K562 (cell line): ENCODE measurements around the gene CPSF6. TPM values are rescaled to one million over a fixed set of nuclear protein-coding genes. Genes with fewer than 3 reads are reported as not detected.

Experiments
- CC2D1A ChIP-seq: fragments of 450-650 bp; IDR thresholded peaks from 2 replicates; pipeline ENCODE4 v1.6.1; 2017; ENCODE audit warnings: mild to moderate bottlenecking
- CUX1 ChIP-seq: fragments of 200-800 bp; sonication (Bioruptor generic); IDR thresholded peaks from 2 replicates; pipeline ENCODE4 v1.6.1; 2016; ENCODE audit warnings: missing genetic modification characterization, missing compliant biosample characterization
- ESRRB ChIP-seq: fragments of 250-450 bp; sonication (Bioruptor Pico); IDR thresholded peaks from 2 replicates; pipeline ENCODE4 v1.5.0; 2020; ENCODE audit warnings: mild to moderate bottlenecking, moderate library complexity, borderline replicate concordance
- GTF2E2 ChIP-seq: fragments of 200-800 bp; sonication (Bioruptor generic); IDR thresholded peaks from 2 replicates; pipeline ENCODE4 v1.6.1; 2016; ENCODE audit warnings: missing genetic modification characterization, missing compliant biosample characterization
- IRF2 ChIP-seq: sonication (generic); formaldehyde crosslinking; IDR thresholded peaks from 2 replicates; pipeline ENCODE4 v1.8.1; 2022; ENCODE audit warnings: mild to moderate bottlenecking, missing genetic modification reagents
- MAZ ChIP-seq, 2 experiments: fragments of 450-650 bp in 1 of 2; sonication (generic) in 1 of 2; formaldehyde crosslinking; IDR thresholded peaks in 1 of 2; conservative IDR thresholded peaks in 1 of 2; 2 replicates each; pipeline versions ENCODE4 v1.4.0 to v1.5.0; 2020; ENCODE audit warnings: mild to moderate bottlenecking in 1 of 2, missing genetic modification reagents in 1 of 2
- TAF15 ChIP-seq: fragments of 200-400 bp; formaldehyde crosslinking; IDR thresholded peaks from 2 replicates; pipeline ENCODE4 v1.6.1; 2017; ENCODE audit warnings: mild to moderate bottlenecking, low read depth, low read length, moderate library complexity
- WHSC1 ChIP-seq: IDR thresholded peaks from one replicate; pipeline ENCODE4 v1.6.1; 2012; ENCODE audit warnings: low read length, control low read depth, inconsistent platforms
- ZBTB43 ChIP-seq: sonication (generic); formaldehyde crosslinking; IDR thresholded peaks from 2 replicates; pipeline ENCODE4 v1.8.0; 2023; ENCODE audit warnings: mild to moderate bottlenecking, missing genetic modification reagents
- ZBTB49 ChIP-seq: sonication (generic); formaldehyde crosslinking; IDR thresholded peaks from 2 replicates; pipeline ENCODE4 v1.8.0; 2022; ENCODE audit warnings: missing genetic modification reagents, mild to moderate bottlenecking, borderline replicate concordance
- ZNF668 ChIP-seq: fragments of 250-450 bp; sonication (Bioruptor Pico); IDR thresholded peaks from 2 replicates; pipeline ENCODE4 v1.8.0; 2022; ENCODE audit warnings: mild to moderate bottlenecking, inconsistent platforms
- polyA plus RNA-seq, 8 experiments: library from polyadenylated mRNA; depleted of rRNA in 4 of 8; stranded (reverse) in 5 of 8; unstranded in 3 of 8; fragments of >200 nt; fragmentation: Nextera tagmentation in 2 of 8; fragmentation: Illumina TruSeq in 1 of 8; extraction: Ambion mirVana in 2 of 8; extraction: Trizol in 1 of 8; gene quantifications; 2 replicates each; pipeline versions ENCODE4 v1.2.1 to v1.2.3, GENCODE V29; 2011 to 2014; ENCODE audit warnings: inconsistent platforms in 1 of 8, missing spikeins in 1 of 8
- total RNA-seq, 7 experiments: library from RNA; depleted of rRNA in 6 of 7; stranded (reverse); fragments of >200 nt in 6 of 7; fragmentation: Illumina TruSeq in 2 of 7; extraction: Trizol in 2 of 7; gene quantifications; 2 replicates each; pipeline versions ENCODE4 v1.2.1 to v1.2.3, GENCODE V29; 2011 to 2021; ENCODE audit warnings: low replicate concordance in 1 of 7

CPSF6 gene
- total and polyA plus RNA-seq, 9 of the 15 experiments (the other 6 are each of a cell fraction or from before 2014, with no cell fraction given), result 34.3 to 129 (median 77.8) TPM

- no peak for TF ChIP-seq ZBTB49
- TF ChIP-seq ZBTB43 (CRISPR knock-in tag), result no peak
- no peak for TF ChIP-seq ESRRB
- no peak for TF ChIP-seq CUX1 (CRISPR knock-in tag)
- no peak for TF ChIP-seq TAF15
- no peak for TF ChIP-seq IRF2
- no peak; the same call in 1 of the 2 replicates for TF ChIP-seq GTF2E2 (tag)
- peak; percentile 83 for TF ChIP-seq CC2D1A
- TF ChIP-seq WHSC1, result no peak
- peak in 1 of 2 experiments; percentile 67; a peak in 2 of 4 replicates for TF ChIP-seq MAZ (CRISPR knock-in tag; conservative IDR thresholded peaks at IDR 0.05 in 1 of 2, IDR thresholded peaks at IDR 0.05 in 1 of 2)
- no peak for TF ChIP-seq ZNF668
Observed at GRCh38 chr12:69284131-69284530, 44.8 kb downstream of the CPSF6 start (continued).
